ENCODE results near the gene CLDN16.

CLDN16 gene

DNA sequence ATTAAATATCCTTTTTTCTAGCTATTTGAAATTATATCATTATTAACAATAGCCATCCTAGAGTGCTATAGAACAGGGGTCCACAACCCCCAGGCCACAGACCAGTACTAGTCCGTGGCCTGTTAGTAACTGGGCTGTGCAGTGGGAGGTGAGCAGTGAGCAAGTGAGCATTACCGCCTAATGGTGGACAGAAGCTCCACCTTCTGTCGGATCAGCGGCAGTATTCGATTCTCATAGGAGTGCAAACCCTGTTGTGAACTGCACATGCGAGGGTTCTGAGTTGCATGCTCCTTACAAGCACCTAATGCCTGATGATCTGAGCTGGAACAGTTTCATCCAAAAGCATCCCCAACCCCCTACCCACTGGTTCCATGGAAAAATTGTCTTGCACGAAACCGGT is 11.7 kb downstream of the CLDN16 start:
- H3K27me3 Mint-ChIP-seq: peaks cover 16% of the 10 kb centered on the region
- no peaks in the 10 kb centered on the region for H3K9me3 Mint-ChIP-seq
- H3K36me3 Mint-ChIP-seq (ENCODE audit: low read depth): no peaks in the 10 kb centered on the region
- H3K27ac Mint-ChIP-seq: no peak overlapping the region
- H3K4me3 Mint-ChIP-seq: no peak overlapping the region
- no peaks in the 10 kb centered on the region for H3K4me1 Mint-ChIP-seq (ENCODE audit: low read depth)
- DNase-seq: no peak

DNA sequence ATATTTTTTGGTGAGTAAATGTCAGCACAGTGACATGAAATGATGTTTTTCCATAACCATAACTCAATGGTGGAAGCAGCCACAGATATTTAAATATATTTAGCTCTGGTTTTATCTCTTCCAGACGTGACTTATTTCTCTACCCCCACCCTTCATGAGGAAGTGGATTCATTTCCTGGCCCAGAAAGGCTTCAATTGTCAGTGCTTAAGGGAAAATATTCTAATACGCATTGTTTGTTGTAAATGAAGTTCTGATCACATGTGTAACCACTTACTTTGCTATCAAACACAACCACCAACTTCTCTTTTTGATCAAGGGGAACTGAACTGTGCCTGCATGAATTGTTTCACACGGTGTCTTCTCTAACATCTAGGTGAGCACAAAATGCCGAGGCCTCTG is 14.0 kb downstream of the CLDN16 start:
- Mint-ChIP-seq H3K27me3 (peaks cover 11% of the 10 kb centered on the region), H3K4me3 (no peak overlapping the region), H3K9me3 (no peaks in the 10 kb centered on the region), H3K27ac (no peak overlapping the region), H3K4me1 (ENCODE audit: low read depth) (no peaks in the 10 kb centered on the region), H3K36me3 (ENCODE audit: low read depth) (no peaks in the 10 kb centered on the region)
- no peak for DNase-seq

DNA sequence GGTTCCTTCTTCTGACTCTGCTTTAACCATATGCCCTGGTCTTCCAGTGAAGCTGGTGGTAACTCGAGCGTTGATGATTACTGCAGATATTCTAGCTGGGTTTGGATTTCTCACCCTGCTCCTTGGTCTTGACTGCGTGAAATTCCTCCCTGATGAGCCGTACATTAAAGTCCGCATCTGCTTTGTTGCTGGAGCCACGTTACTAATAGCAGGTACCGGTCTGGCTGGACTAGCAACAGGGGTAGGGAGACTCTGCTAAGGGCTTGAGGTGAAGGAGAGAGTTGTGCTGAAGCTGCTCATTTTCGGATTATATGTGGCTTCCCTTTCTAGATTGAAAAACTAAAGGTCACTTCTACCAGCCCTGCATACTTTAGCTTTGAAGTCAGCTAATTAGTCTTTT is 16.8 kb downstream of the CLDN16 start:
- no peaks in the 10 kb centered on the region for H3K4me1 Mint-ChIP-seq (ENCODE audit: low read depth)
- no peaks in the 10 kb centered on the region for H3K9me3 Mint-ChIP-seq
- no peak overlapping the region for H3K4me3 Mint-ChIP-seq
- H3K27ac Mint-ChIP-seq: no peak overlapping the region
- H3K27me3 Mint-ChIP-seq: peaks cover 11% of the 10 kb centered on the region
- DNase-seq: no peak
- no peaks in the 10 kb centered on the region for H3K36me3 Mint-ChIP-seq (ENCODE audit: low read depth)

DNA sequence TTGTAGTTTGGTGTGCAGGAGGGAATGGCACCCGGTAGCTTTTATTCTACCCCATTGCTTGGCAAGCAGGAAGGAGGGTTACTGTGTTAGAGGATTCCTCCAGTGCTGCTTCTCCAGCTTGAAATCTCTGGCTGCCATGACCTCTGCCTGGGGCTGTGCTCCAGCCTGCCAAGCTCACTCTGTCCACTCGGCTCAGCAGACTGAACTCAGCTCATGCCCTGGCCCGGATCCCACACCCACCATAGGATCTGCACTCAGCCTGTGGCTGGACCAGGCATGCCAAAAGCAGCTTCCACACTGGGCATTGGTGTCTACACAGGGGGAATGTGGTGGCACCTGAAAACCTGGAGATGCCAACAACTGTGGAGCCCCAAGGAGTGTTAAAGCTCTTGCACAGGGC is 26.3 kb downstream of the CLDN16 start:
- Mint-ChIP-seq H3K27ac (no peak overlapping the region), H3K4me3 (no peak overlapping the region), H3K4me1 (ENCODE audit: low read depth) (no peaks in the 10 kb centered on the region), H3K9me3 (no peaks in the 10 kb centered on the region), H3K27me3 (no peaks in the 10 kb centered on the region), H3K36me3 (ENCODE audit: low read depth) (no peaks in the 10 kb centered on the region)
- DNase-seq: no peak

DNA sequence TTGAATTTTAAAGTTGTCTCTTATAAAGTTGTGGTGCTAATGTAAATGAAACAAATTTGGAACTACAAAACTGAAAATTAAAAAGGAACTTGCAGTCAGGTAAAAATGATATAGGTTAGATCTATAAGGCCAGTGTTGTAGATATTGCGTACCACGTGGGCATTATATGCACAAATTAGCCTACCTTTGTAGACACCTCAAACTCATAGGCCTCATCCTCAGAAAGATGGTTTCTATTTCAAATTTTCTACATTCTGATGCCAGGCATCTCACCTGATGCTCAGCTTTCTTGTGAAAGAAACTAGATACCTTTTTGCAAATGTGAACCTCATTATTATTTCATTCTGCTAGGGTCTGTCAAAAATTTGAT is 36.1 kb downstream of the CLDN16 start:
- H3K27me3 Mint-ChIP-seq: no peaks in the 10 kb centered on the region
- H3K4me3 Mint-ChIP-seq: no peak overlapping the region
- H3K36me3 Mint-ChIP-seq (ENCODE audit: low read depth): no peaks in the 10 kb centered on the region
- H3K9me3 Mint-ChIP-seq: no peaks in the 10 kb centered on the region
- no peak for DNase-seq
- H3K27ac Mint-ChIP-seq: no peak overlapping the region
- H3K4me1 Mint-ChIP-seq (ENCODE audit: low read depth): peaks cover 6% of the 10 kb centered on the region

DNA sequence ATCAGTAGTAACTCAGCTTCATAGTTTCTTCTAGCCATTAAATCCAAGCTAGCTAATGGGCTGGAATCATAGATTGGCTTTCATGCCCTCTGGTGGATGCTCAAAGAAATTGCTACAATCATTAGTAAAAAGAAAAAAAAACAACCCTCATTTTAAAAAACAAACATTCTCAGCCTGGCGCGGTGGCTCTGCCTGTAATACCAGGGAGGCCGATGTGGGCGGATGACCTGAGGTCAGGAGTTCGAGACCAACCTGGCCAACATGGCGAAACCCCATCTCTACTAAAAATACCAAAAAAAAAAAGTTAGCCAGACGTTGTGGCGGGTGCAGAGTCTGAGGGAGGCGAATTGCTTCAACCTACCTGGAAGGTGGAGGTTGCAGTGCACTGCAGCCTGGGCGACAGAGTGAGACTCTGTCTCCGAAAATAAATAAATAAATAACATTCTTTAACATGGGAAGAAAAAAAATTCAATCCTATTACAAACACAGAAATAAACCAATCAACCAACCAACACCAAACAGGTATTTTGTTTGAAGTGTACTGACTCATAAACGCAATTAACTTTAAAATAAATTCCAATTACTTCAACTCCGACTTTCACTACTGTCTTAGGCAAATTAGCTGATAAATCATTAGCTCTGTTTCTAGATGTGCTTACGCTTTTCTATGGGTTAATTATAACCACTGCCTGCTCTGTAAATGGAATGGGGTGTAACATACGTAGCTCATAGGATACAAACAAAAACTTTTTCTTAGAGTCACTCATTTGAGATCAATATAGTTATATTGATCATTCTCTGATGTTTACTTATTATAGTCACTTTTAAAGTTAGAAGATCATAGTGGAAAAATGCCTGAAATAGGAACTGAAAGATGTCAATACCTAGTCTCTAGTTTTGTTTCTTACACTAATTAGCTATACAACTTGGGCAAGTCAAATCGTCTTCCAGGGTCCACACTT is 36.8 kb downstream of the CLDN16 start:
- H3K36me3 Mint-ChIP-seq (ENCODE audit: low read depth): no peaks in the 10 kb centered on the region
- H3K4me1 Mint-ChIP-seq (ENCODE audit: low read depth): peaks cover 6% of the 10 kb centered on the region
- no peaks in the 10 kb centered on the region for H3K9me3 Mint-ChIP-seq
- H3K27me3 Mint-ChIP-seq: no peaks in the 10 kb centered on the region
- H3K4me3 Mint-ChIP-seq: no peak overlapping the region
- peak overlapping the region; percentile 67 for H3K27ac Mint-ChIP-seq
- DNase-seq: peak; percentile 49

DNA sequence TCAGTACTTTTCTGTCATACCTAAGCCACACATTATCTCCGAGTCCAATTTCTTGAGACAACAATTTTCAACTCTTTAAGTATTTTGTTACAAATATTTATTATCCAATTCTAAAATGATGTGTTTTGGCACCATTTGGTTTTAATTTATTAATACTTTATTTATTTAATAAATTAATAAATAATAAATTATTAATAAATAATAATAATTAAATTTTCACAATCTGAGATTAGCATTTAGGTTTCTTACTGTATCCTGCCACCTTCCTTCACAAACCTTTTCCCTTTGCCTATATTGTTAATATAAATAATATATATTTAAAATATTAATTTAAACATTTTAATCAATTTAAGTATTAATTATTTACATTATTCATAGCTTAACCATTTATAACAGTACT is 37.9 kb downstream of the CLDN16 start:
- H3K4me1 Mint-ChIP-seq (ENCODE audit: low read depth): peaks cover 6% of the 10 kb centered on the region
- no peak overlapping the region for H3K4me3 Mint-ChIP-seq
- no peaks in the 10 kb centered on the region for H3K27me3 Mint-ChIP-seq
- DNase-seq: no peak
- no peaks in the 10 kb centered on the region for H3K36me3 Mint-ChIP-seq (ENCODE audit: low read depth)
- no peaks in the 10 kb centered on the region for H3K9me3 Mint-ChIP-seq
- no peak overlapping the region for H3K27ac Mint-ChIP-seq

DNA sequence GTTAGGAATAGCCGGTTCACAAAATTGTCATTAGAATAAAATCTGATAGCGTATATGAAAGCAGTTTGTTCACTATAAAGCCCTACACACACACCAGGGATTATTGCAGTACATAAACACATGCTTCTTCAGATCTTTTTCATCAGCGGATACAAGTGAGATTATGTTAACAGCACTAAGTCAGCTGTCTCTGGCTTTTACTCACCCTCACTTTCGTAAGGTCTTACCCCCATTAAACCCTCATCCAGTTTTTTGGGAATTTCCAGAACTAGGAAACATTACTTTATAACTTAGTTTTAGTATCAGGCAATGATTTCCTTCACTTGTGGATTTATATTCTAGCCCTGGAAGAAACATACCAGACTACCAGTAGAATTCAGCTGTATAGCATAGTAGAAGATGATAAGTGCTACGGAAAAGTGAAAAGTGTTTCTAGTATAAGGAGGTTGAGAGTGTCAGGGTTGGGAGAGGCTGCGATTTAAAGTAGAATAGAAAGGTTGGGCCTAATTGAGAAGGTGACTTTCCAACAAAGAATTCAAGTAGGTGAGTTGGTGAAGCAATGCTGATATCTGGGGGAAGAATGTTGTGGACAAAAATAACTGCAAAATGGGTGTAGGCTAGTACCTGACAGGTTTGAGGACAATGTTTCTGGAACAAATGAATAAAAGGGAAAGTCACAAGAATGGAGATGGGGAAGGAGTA is 39.0 kb downstream of the CLDN16 start:
- Mint-ChIP-seq H3K27ac (no peak overlapping the region), H3K36me3 (ENCODE audit: low read depth) (no peaks in the 10 kb centered on the region), H3K4me1 (ENCODE audit: low read depth) (peaks cover 6% of the 10 kb centered on the region), H3K4me3 (no peak overlapping the region), H3K27me3 (no peaks in the 10 kb centered on the region), H3K9me3 (no peaks in the 10 kb centered on the region)
- no peak for DNase-seq

DNA sequence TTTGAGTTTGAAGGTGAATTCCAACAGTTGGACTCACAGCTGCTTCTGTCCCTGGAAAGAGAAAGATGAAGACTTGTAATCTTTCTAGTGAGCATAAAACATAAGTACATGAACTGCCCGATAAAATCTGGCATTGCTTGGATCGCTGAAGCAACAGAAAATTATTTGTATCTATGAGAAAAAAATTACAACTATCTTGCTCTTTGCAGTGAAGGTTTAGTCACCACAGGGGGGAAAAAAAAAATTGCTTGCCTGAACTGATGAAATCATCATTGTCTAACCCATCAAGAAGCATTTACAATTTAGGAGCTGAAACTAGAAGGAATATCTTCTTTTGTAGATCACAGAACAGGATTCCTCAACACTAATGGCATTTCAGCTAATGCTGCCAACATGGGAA is 41.7 kb downstream of the CLDN16 start:
- Mint-ChIP-seq H3K27me3 (peaks cover 15% of the 10 kb centered on the region), H3K4me3 (no peak overlapping the region), H3K27ac (no peak overlapping the region), H3K4me1 (ENCODE audit: low read depth) (peaks cover 3% of the 10 kb centered on the region), H3K9me3 (no peaks in the 10 kb centered on the region), H3K36me3 (ENCODE audit: low read depth) (no peaks in the 10 kb centered on the region)
- DNase-seq: no peak

DNA sequence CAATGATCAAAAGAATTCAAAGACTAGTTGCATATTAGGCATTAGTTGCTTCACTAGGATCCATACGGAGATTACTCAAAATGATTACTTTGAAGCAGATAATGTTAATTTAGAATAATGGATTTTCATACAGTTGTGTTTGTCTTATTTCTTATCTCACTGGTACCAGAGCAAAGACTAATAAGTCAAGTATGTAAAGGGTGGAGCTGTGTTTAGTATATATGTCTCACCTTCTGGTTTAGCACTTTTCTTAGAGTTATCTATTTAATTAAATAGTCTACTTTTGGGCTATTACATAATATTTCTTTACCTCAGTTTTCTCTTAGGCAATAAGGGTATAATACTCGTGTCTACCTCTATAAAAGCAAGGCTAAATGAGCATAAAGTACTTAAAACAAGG is 42.9 kb downstream of the CLDN16 start:
- Mint-ChIP-seq H3K27me3 (peaks cover 26% of the 10 kb centered on the region), H3K27ac (no peak overlapping the region), H3K4me3 (no peak overlapping the region), H3K36me3 (ENCODE audit: low read depth) (no peaks in the 10 kb centered on the region), H3K9me3 (no peaks in the 10 kb centered on the region), H3K4me1 (ENCODE audit: low read depth) (no peaks in the 10 kb centered on the region)
- DNase-seq: no peak

DNA sequence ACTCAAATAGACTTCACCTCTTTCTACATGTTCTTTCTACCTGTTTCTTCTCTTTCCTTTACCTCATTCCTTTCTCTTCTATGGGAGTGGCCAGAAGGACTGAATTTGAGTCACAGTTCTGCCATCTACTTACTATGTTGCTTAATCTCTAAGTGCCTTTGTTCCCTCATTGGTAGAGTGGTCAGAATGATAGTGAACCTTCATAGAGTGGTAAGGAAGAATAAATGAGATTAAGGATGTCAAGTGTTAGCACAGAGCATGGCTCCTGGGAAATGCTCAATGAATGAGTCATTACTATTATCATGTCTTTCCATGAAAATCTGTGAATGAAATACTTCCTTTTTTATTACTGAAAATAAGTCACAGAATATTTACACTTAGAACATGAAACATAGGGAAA is 44.3 kb downstream of the CLDN16 start:
- Mint-ChIP-seq H3K4me1 (ENCODE audit: low read depth) (no peaks in the 10 kb centered on the region), H3K36me3 (ENCODE audit: low read depth) (no peaks in the 10 kb centered on the region), H3K27ac (no peak overlapping the region), H3K27me3 (peaks cover 38% of the 10 kb centered on the region), H3K4me3 (no peak overlapping the region), H3K9me3 (no peaks in the 10 kb centered on the region)
- no peak for DNase-seq

DNA sequence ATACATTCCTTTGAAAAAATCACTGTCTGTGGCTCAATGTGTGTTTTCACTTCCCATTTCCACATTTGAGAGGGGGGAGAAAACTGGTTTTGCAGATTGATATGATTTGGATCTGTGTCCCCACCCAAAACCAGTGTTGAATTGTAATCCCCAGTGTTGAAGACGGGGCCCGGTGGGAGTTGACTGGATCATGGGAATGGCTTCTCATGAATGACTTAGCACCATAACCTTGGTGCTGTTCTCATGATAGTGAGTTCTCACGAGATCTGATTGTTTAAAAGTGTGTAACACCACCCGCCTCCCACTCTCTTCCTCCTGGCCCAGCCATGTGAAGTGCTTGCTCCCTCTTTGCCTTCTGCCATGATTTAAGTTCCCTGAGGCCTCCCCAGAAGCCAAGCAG is 45.7 kb downstream of the CLDN16 start:
- no peaks in the 10 kb centered on the region for H3K36me3 Mint-ChIP-seq (ENCODE audit: low read depth)
- H3K9me3 Mint-ChIP-seq: no peaks in the 10 kb centered on the region
- no peak overlapping the region for H3K4me3 Mint-ChIP-seq
- no peak for DNase-seq
- no peaks in the 10 kb centered on the region for H3K4me1 Mint-ChIP-seq (ENCODE audit: low read depth)
- H3K27ac Mint-ChIP-seq: no peak overlapping the region
- peaks cover 40% of the 10 kb centered on the region for H3K27me3 Mint-ChIP-seq

DNA sequence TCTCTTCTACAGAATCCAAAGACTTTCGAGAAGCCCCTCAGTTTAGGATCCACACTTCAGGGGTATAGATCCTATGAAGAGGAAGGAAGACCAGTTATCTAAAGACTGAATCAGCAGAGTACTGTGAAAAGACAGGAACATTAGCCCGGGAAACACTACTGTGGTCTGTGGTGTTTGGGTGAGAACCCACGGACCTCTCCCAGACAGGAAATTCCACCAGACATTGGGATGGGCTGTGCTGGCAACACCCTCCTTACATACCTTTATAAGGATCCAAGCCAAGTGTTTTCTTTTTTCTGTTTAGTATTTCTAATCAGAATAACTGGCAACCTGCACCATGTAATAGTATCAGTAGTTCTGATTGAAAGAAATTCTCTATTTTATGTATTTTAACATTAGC is 47.7 kb downstream of the CLDN16 start:
- H3K27me3 Mint-ChIP-seq: peaks cover 48% of the 10 kb centered on the region
- H3K27ac Mint-ChIP-seq: no peak overlapping the region
- no peaks in the 10 kb centered on the region for H3K9me3 Mint-ChIP-seq
- H3K4me3 Mint-ChIP-seq: no peak overlapping the region
- H3K36me3 Mint-ChIP-seq (ENCODE audit: low read depth): no peaks in the 10 kb centered on the region
- no peak for DNase-seq
- H3K4me1 Mint-ChIP-seq (ENCODE audit: low read depth): no peaks in the 10 kb centered on the region

DNA sequence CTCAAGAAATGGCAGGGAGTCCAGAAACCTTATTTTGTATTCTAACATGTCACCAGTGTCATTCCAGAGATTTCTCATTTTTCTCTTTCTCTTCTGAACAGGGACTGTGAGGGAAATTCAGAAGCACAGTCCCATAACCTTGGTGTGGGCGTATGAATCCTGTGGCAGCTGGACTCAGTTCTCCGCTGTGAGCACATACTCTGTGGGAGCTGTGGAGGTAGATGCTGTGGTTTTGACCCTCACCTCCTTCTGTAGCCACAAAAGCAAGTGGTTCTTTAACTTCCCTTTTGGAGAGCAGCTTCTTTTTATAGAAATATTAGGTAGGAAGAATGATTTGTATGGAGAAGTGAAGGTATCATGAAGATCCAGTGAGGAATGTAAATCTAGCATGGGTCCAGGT is 48.4 kb downstream of the CLDN16 start:
- H3K27ac Mint-ChIP-seq: no peak overlapping the region
- H3K27me3 Mint-ChIP-seq: peaks cover 49% of the 10 kb centered on the region
- no peaks in the 10 kb centered on the region for H3K36me3 Mint-ChIP-seq (ENCODE audit: low read depth)
- no peak for DNase-seq
- H3K9me3 Mint-ChIP-seq: no peaks in the 10 kb centered on the region
- no peak overlapping the region for H3K4me3 Mint-ChIP-seq
- H3K4me1 Mint-ChIP-seq (ENCODE audit: low read depth): no peaks in the 10 kb centered on the region

DNA sequence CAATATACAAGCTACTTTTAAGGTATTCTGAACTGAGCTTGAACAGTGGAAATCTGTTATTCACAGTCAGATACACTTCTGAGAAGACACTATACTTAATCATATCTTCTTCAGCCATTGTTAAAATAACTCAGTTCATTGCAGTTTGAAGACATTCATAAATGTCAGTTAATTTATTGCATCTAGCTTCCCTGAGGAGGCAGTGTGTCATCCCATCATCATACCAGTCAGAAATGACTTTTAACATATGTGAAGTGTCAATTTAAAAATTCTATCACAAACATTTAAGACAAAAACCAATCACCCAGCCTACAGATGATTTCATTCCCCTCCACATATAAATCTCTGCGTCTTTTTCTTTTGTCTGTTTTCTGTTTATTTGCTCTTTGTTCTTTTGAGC is 54.3 kb downstream of the CLDN16 start:
- no peaks in the 10 kb centered on the region for H3K36me3 Mint-ChIP-seq (ENCODE audit: low read depth)
- DNase-seq: no peak
- H3K9me3 Mint-ChIP-seq: no peaks in the 10 kb centered on the region
- H3K27ac Mint-ChIP-seq: no peak overlapping the region
- H3K4me1 Mint-ChIP-seq (ENCODE audit: low read depth): peaks cover 12% of the 10 kb centered on the region
- peaks cover 10% of the 10 kb centered on the region for H3K27me3 Mint-ChIP-seq
- no peak overlapping the region for H3K4me3 Mint-ChIP-seq
